ENCODE data around the gene FASTKD1. TPM values are rescaled to one million over a fixed set of nuclear protein-coding genes. Genes with fewer than 3 reads are reported as not detected.
A peak's percentile ranks its signal among the peaks of the same experiment; 100 is the strongest.
"Not testable (repeated sequence)": the region's sequence is repeated elsewhere in the genome, so short reads cannot be mapped to it uniquely, and the experiment has no call there.

Gene FASTKD1
- total RNA-seq, 1 donor from 2014 or later, result 27.1 TPM

- no peaks in the 10 kb centered on the region for H3K27me3 Mint-ChIP-seq
- peaks cover 58% of the 10 kb centered on the region for H3K36me3 Mint-ChIP-seq (ENCODE audit: low read depth)
- no peak for ATAC-seq (ENCODE audit: low read depth)
- ChIA-PET POLR2A (no interaction called here), CTCF (no interaction called here)
- intact Hi-C loops (cut with micrococcal nuclease), result no loop called here
- no peak overlapping the region for H3K27ac Mint-ChIP-seq
- no peak for DNase-seq
- no peak overlapping the region for H3K4me3 Mint-ChIP-seq
- no peak for TF ChIP-seq CTCF (IDR thresholded peaks at IDR 0.05)
- no peaks in the 10 kb centered on the region for H3K9me3 Mint-ChIP-seq
- H3K4me1 Mint-ChIP-seq, result no peaks in the 10 kb centered on the region
Measured at GRCh38 chr2:169542433-169542832, 31.2 kb downstream of the FASTKD1 start.

DNA sequence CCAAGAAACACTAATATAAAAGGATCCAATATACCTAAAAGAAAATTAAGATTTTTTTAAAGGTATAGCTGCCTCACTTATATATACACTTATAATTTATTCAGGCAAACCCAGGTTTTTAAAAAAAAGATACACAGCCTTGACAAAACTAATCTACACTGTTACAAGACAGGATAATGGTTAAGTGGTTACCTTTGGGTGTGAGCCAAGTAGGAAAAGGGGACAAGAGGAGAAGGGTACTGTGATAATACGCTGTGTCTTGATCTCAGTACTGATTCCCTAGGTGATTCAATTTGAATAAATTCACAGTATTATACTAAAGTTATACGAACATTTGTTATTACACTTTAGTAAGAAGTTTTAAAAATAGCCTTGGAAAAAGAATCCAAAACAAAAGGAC lies 33.5 kb downstream of the FASTKD1 start:
- no peak overlapping the region for H3K27ac Mint-ChIP-seq
- peaks cover 42% of the 10 kb centered on the region for H3K36me3 Mint-ChIP-seq (ENCODE audit: low read depth)
- no peak overlapping the region for H3K4me3 Mint-ChIP-seq
- ATAC-seq (ENCODE audit: low read depth) (no peak), DNase-seq (no peak)
- H3K27me3 Mint-ChIP-seq, result no peaks in the 10 kb centered on the region
- no peak for TF ChIP-seq CTCF (IDR thresholded peaks at IDR 0.05)
- intact Hi-C loops (cut with micrococcal nuclease), result no loop called here
- no peaks in the 10 kb centered on the region for H3K4me1 Mint-ChIP-seq
- ChIA-PET CTCF (no interaction called here), POLR2A (no interaction called here)
- H3K9me3 Mint-ChIP-seq, result no peaks in the 10 kb centered on the region

GRCh38 chr2:169539460-169539859 lies 34.2 kb downstream of the FASTKD1 start:
- H3K4me1 Mint-ChIP-seq; H3K4me3 Mint-ChIP-seq; H3K27me3 Mint-ChIP-seq; H3K9me3 Mint-ChIP-seq; CTCF ChIA-PET; intact Hi-C loops (cut with micrococcal nuclease); DNase-seq; ATAC-seq (ENCODE audit: low read depth); H3K27ac Mint-ChIP-seq; POLR2A ChIA-PET: not testable (repeated sequence)
- H3K36me3 Mint-ChIP-seq (ENCODE audit: low read depth), result peaks cover 40% of the 10 kb centered on the region

- CTCF ChIA-PET, result interaction anchor here (0.9 to 2.9 kb wide), 5 partner anchors 147 to 533 kb away, joined by 3 to 12 read pairs (median 3); no protein-coding TSS in a partner anchor
- intact Hi-C loops (cut with micrococcal nuclease), result loop anchor here (1.0 to 5.0 kb wide), 3 partner anchors 349 to 421 kb away; no protein-coding TSS in a partner anchor
- ATAC-seq (ENCODE audit: low read depth) (peak; percentile 79), DNase-seq (peak; percentile 45)
- peak; percentile 94 for TF ChIP-seq CTCF (IDR thresholded peaks at IDR 0.05)
- Mint-ChIP-seq H3K27me3 (no peaks in the 10 kb centered on the region), H3K4me1 (no peaks in the 10 kb centered on the region), H3K27ac (no peak overlapping the region), H3K36me3 (ENCODE audit: low read depth) (peaks cover 12% of the 10 kb centered on the region), H3K4me3 (no peak overlapping the region), H3K9me3 (no peaks in the 10 kb centered on the region)
- POLR2A ChIA-PET, result no interaction called here
Measured at GRCh38 chr2:169528271-169528701, 45.4 kb downstream of the FASTKD1 start.

DNA sequence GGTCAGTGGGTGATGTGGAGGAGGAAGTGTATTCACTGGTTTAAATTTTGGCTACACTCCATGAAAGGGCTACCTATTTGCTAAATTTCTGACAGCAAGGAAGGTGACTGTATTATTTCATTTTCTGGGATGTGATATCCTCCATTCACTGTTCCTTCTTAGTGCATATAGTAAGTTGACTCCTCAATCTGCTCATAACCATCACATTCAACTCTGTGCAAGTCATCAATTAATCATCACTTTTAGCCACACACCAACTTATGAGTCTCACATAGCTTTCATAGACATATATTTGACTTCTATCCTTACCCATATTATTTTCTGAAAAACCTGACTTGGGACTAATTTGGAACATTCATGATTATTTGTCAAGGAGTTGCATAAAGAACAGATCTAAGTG lies 47.2 kb downstream of the FASTKD1 start:
- Mint-ChIP-seq H3K9me3 (no peaks in the 10 kb centered on the region), H3K4me3 (no peak overlapping the region), H3K27me3 (no peaks in the 10 kb centered on the region), H3K36me3 (ENCODE audit: low read depth) (peaks cover 10% of the 10 kb centered on the region), H3K27ac (no peak overlapping the region), H3K4me1 (no peaks in the 10 kb centered on the region)
- ChIA-PET POLR2A (no interaction called here), CTCF (interaction anchor here (2.9 kb wide), 1 partner anchor 401 kb away, joined by 12 read pairs; no protein-coding TSS in a partner anchor)
- no peak for TF ChIP-seq CTCF (IDR thresholded peaks at IDR 0.05)
- ATAC-seq (ENCODE audit: low read depth) (no peak), DNase-seq (no peak)
- intact Hi-C loops (cut with micrococcal nuclease), result loop anchor here (5.0 kb wide), 1 partner anchor 419 kb away; no protein-coding TSS in a partner anchor

DNA sequence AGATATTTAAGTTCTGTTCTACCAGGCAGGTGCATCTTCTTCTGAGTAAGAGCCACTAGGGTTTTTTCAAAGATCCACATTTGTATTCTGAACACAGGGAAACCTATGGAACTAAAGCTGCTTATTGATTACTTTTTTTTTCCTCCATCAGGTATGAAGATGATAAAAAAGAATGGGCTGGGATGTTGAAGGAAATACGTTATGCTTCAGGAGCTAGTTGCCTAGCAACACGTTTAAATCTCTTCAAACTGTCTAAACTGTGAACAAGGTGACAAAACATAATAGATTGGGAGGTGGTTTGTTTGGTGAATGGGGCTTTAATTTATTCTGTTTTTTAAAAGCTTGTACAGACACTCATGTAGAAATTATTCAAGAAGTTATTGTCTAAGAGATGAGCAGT lies 48.2 kb downstream of the FASTKD1 start:
- Mint-ChIP-seq H3K9me3 (no peaks in the 10 kb centered on the region), H3K27me3 (no peaks in the 10 kb centered on the region), H3K4me3 (no peak overlapping the region), H3K36me3 (ENCODE audit: low read depth) (peaks cover 7% of the 10 kb centered on the region), H3K4me1 (no peaks in the 10 kb centered on the region), H3K27ac (no peak overlapping the region)
- CTCF ChIA-PET, result interaction anchor here (0.9 kb wide), 1 partner anchor 403 kb away, joined by 3 read pairs; no protein-coding TSS in a partner anchor
- intact Hi-C loops (cut with micrococcal nuclease), result loop anchor here (5.0 kb wide), 1 partner anchor 418 kb away; no protein-coding TSS in a partner anchor
- ATAC-seq (ENCODE audit: low read depth) (no peak), DNase-seq (no peak)
- POLR2A ChIA-PET, result no interaction called here
- no peak for TF ChIP-seq CTCF (IDR thresholded peaks at IDR 0.05)
